HG03175 (cell line): ENCODE results near the gene SRPRB.

Experiments
- ATAC-seq: cut with Tn5 transposase; IDR thresholded peaks from one replicate; pipeline ENCODE4 v1.9.1; 2021; ENCODE audit warnings: mild to moderate bottlenecking, moderate library complexity; ENCODE audit not compliant: unreplicated experiment

The SRPRB gene

GRCh38 chr3:133805702-133806475 lies at the start of gene SRPRB:
Gene SRPRB, plus strand, starts transcription at chr3:133805815. Its CDS starts 34 bp downstream, at chr3:133805849.
- peak; percentile 98 for ATAC-seq

- ATAC-seq, result no peak
Measured at GRCh38 chr3:133756716-133757694, 48.6 kb upstream of the SRPRB start.

GRCh38 chr3:133757701-133758567 lies 47.7 kb upstream of the SRPRB start:
- no peak for ATAC-seq

GRCh38 chr3:133758568-133758928 lies 47.1 kb upstream of the SRPRB start:
- ATAC-seq, result no peak

GRCh38 chr3:133758964-133759739 lies 46.5 kb upstream of the SRPRB start:
- ATAC-seq, result no peak

GRCh38 chr3:133759740-133760305 lies 45.8 kb upstream of the SRPRB start:
- no peak for ATAC-seq

GRCh38 chr3:133760916-133761315 lies 44.7 kb upstream of the SRPRB start:
- no peak for ATAC-seq

- no peak for ATAC-seq
Measured at GRCh38 chr3:133761605-133762484, 43.8 kb upstream of the SRPRB start.

GRCh38 chr3:133762539-133762938 lies 43.1 kb upstream of the SRPRB start:
- ATAC-seq, result no peak

GRCh38 chr3:133763797-133764683 lies 41.6 kb upstream of the SRPRB start:
- ATAC-seq, result no peak

GRCh38 chr3:133765256-133765655 lies 40.4 kb upstream of the SRPRB start:
- no peak for ATAC-seq

- no peak for ATAC-seq
Measured at GRCh38 chr3:133767607-133768006, 38.0 kb upstream of the SRPRB start.

- ATAC-seq, result no peak
Measured at GRCh38 chr3:133769536-133769935, 36.1 kb upstream of the SRPRB start.

GRCh38 chr3:133773732-133774131 lies 31.9 kb upstream of the SRPRB start:
- no peak for ATAC-seq

GRCh38 chr3:133775309-133775708 lies 30.3 kb upstream of the SRPRB start:
- no peak for ATAC-seq

GRCh38 chr3:133775835-133776234 lies 29.8 kb upstream of the SRPRB start:
- ATAC-seq, result no peak

- no peak for ATAC-seq
Measured at GRCh38 chr3:133776794-133777438, 28.7 kb upstream of the SRPRB start.
